Measurements from ENCODE around the gene MICAL3.
A peak's percentile ranks its signal among the peaks of the same experiment; 100 is the strongest.
"Not testable (repeated sequence)": the region's sequence is repeated elsewhere in the genome, so short reads cannot be mapped to it uniquely, and the experiment has no call there.

The MICAL3 gene

DNA sequence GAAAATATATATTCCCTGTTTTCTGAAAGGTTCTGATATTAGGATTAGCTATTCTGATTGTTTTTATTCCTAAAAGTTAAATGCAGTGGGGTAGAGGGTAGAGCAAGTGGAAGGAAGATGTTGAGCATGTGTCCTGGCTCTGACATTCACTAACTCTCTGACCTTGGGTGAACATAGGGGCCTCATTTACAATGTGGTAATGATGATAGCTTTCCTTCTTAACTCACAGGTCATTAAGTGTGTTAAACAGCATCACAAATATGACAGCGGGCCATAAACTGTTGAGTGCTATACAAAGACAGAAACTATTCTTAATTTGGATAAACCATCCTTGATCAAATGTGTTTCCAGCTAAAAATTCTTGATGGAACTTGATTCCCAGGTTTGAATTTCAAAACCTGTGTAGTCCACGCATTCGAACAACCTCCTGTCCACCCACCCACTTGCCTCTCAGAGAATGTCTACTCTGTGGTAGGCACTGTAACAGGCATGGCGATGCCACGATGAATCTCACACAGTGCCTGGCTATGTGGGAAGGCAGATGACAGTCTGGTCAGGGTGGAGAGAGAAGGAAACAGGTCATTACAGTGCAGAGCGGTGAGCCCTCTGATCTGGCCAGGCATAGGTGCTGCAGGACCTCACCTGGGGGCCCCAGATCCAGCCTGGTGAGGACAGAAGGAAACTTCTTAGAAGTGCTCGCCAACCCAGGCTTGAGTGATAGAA lies 34.2 kb upstream of the MICAL3 start:
- no peak for DNase-seq (ENCODE audit: low read depth)
- Histone ChIP-seq H3K4me3 (ENCODE audit: low read length) (no peak overlapping the region), H3K27me3 (replicated peaks; ENCODE audit: control insufficient read depth, insufficient read depth, low read length) (no peaks in the 10 kb centered on the region), H3K36me3 (ENCODE audit: control insufficient read depth, insufficient read depth, low read length, severe bottlenecking) (no peaks in the 10 kb centered on the region), H3K9me3 (ENCODE audit: control insufficient read depth, low read length) (no peaks in the 10 kb centered on the region), H3K4me1 (ENCODE audit: control insufficient read depth, insufficient read depth, low read length) (peaks cover 39% of the 10 kb centered on the region), H3K9ac (ENCODE audit: low read length) (no peak overlapping the region)

DNA sequence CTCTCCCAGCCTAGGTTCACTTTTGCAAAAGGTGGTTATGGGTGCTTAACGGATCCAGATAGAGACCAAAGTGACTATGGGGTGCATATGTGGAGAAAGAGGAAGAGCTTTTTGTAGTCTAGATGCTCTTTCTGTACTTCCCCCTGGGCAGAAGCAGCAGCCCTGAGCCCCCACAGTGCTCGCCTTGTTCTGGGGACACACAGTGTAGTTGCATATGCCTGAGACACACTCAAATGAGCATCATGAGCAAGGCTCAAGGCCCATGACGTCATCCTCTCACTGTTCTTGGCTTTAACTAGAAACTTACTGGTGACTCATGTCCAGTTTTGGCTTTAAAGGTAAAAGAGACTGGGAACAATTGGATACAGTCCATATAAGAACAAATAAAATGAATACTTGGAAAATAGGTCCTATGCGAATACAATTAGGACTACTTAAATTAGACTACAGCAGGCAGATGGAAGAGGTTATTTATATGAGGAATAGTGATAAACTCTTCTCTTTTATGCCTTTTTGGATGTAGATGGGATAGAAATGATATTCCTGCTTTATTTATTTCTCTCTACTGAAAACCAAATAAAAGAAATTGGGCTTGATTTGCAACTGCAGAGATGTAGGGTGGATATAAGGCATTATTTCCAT lies 33.3 kb upstream of the MICAL3 start:
- Histone ChIP-seq H3K27me3 (replicated peaks; ENCODE audit: control insufficient read depth, insufficient read depth, low read length) (no peaks in the 10 kb centered on the region), H3K4me3 (ENCODE audit: low read length) (no peak overlapping the region), H3K4me1 (ENCODE audit: control insufficient read depth, insufficient read depth, low read length) (peaks cover 39% of the 10 kb centered on the region), H3K9me3 (ENCODE audit: control insufficient read depth, low read length) (no peaks in the 10 kb centered on the region), H3K9ac (ENCODE audit: low read length) (no peak overlapping the region), H3K36me3 (ENCODE audit: control insufficient read depth, insufficient read depth, low read length, severe bottlenecking) (no peaks in the 10 kb centered on the region)
- DNase-seq (ENCODE audit: low read depth) = peak; percentile 95

DNA sequence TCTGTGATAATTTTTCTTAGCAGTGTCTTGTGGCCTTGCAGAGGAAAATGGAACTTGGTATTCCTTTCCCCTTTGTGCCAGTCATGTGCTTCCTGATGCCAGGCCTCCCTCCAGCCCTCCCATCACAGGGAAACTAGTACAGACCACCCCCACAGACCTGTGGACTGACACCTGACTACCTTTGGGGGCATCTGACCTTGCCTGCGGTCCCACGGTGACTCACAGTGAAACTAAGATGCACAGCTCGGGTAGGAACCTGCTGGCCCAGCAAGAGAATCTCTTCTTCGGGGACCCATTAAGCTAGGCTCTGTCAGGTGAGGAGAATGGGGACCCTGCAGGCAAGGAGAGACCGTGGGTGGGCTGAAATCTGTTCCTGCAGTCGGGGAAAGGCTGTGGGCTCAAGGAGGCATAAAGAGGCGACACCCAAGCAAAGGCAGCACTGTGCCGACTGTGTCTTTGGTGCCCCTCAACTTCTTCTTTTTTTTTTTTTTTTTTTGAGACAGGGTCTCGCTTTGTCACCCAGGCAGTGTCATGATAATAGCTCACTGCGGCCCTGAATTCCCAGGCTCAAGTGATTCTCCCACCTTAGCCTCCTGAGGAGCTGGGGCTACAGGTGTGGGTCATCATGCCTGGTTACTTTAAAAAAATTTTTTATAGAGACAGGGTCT lies 32.6 kb upstream of the MICAL3 start:
- no peak for DNase-seq (ENCODE audit: low read depth)
- H3K9me3 ChIP-seq (ENCODE audit: control insufficient read depth, low read length) = no peaks in the 10 kb centered on the region
- no peaks in the 10 kb centered on the region for H3K27me3 ChIP-seq (replicated peaks; ENCODE audit: control insufficient read depth, insufficient read depth, low read length)
- no peaks in the 10 kb centered on the region for H3K36me3 ChIP-seq (ENCODE audit: control insufficient read depth, insufficient read depth, low read length, severe bottlenecking)
- no peak overlapping the region for H3K4me3 ChIP-seq (ENCODE audit: low read length)
- peaks cover 39% of the 10 kb centered on the region for H3K4me1 ChIP-seq (ENCODE audit: control insufficient read depth, insufficient read depth, low read length)
- H3K9ac ChIP-seq (ENCODE audit: low read length) = peak overlapping the region; percentile 51

DNA sequence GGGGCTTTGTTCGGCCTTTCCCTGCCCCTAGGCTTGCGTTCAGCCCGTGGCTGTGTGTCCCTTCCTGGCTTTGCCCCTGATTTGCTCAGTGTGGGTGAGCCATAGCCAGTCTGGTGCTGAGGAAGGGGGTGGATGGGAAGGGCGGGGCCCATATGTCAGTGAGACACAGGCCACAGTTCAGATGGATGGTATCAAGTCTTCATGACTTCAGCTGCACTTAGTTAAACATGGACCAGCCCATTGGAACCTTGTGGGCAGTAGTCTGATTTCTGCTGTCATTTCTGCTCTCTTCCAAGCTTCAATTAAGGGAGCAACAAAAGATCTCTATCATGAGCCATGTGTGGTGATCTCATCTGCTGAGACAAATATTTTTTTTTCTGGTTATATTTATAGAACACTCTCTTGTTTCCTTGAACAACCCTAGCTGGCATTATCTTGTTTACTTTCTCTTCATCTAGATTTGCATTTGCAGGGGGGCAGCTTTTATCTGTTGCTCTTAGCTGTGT lies 31.9 kb upstream of the MICAL3 start:
- Histone ChIP-seq H3K27me3 (replicated peaks; ENCODE audit: control insufficient read depth, insufficient read depth, low read length) (no peaks in the 10 kb centered on the region), H3K4me3 (ENCODE audit: low read length) (no peak overlapping the region), H3K4me1 (ENCODE audit: control insufficient read depth, insufficient read depth, low read length) (peaks cover 34% of the 10 kb centered on the region), H3K9me3 (ENCODE audit: control insufficient read depth, low read length) (no peaks in the 10 kb centered on the region), H3K36me3 (ENCODE audit: control insufficient read depth, insufficient read depth, low read length, severe bottlenecking) (no peaks in the 10 kb centered on the region), H3K9ac (ENCODE audit: low read length) (peak overlapping the region; percentile 51)
- peak; percentile 81 for DNase-seq (ENCODE audit: low read depth)

DNA sequence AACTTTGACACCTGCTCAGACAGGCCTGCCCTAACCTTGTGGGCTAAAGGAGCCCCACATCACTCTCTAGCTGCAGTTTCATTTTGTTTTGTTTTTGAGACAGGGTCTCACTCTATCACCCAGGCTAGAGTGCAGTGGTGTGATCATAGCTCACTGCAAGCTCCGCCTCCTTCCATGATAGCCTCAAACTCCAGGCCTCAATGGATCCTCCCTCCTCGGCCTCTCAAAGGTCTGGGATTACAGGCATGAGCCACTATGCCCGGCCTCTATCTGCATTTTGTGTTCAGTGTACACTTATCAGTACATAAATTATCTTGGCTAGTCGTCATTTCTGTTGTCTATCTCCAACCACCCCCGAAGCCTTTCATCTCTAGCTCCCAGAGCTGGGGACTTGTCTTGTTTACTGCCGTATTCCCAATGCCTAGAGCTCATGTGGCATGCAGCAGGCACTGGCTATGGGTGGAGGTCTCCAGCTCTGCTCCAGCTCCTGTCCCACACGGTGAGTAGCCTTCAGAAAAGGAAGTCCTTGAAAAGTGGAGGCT lies 31.3 kb upstream of the MICAL3 start:
- no peak for DNase-seq (ENCODE audit: low read depth)
- H3K36me3 ChIP-seq (ENCODE audit: control insufficient read depth, insufficient read depth, low read length, severe bottlenecking) = no peaks in the 10 kb centered on the region
- no peaks in the 10 kb centered on the region for H3K27me3 ChIP-seq (replicated peaks; ENCODE audit: control insufficient read depth, insufficient read depth, low read length)
- H3K9me3 ChIP-seq (ENCODE audit: control insufficient read depth, low read length) = no peaks in the 10 kb centered on the region
- H3K4me3 ChIP-seq (ENCODE audit: low read length) = no peak overlapping the region
- H3K4me1 ChIP-seq (ENCODE audit: control insufficient read depth, insufficient read depth, low read length) = peaks cover 29% of the 10 kb centered on the region
- H3K9ac ChIP-seq (ENCODE audit: low read length) = peak overlapping the region; percentile 50

DNA sequence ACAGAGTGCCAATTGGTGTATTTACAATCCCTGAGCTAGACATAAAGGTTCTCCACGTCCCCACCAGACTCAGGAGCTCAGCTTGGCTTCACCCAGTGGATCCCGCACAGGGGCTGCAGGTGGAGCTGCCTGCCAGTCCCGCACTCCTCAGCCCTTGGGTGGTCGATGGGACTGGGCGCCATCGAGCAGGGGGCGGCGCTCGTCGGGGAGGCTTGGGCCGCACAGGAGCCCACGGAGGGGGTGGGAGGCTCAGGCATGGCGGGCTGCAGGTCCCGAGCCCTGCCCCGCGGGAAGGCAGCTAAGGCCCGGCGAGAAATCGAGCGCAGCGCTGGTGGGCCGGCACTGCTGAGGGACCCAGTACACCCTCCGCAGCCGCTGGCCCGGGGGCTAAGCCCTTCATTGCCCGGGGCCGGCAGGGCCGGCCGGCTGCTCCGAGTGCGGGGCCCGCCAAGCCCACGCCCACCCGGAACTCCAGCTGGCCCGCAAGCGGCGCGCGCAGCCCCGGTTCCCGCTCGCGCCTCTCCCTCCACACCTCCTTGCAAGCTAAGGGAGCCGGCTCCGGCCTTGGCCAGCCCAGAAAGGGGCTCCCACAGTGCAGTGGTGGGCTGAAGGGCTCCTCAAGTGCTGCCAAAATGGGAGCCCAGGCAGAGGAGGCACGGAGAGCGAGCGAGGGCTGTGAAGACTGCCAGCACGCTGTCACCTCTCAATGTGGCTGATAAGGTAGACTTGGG lies 29.0 kb upstream of the MICAL3 start:
- not testable (repeated sequence) for H3K9me3 ChIP-seq (ENCODE audit: control insufficient read depth, low read length); H3K36me3 ChIP-seq (ENCODE audit: control insufficient read depth, insufficient read depth, low read length, severe bottlenecking)

DNA sequence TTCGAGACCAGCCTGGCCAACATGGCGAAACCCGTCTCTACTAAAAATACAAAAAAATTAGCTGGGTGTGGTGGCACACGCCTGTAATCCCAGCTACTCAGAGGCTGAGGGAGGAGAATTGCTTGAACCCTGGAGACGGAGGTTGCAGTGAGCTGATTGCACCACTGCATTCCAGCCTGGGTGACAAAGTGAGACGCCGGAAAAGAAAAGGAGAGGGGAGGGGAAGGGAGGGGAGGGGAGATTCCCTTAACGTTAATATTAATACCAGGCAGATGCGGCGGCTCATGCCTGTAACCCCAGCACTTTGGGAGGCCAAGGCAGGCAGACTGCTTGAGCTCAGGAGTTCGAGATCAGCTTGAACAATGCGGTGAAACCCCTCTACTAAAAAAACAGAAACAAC lies 26.8 kb upstream of the MICAL3 start:
- not testable (repeated sequence) for H3K4me3 ChIP-seq (ENCODE audit: low read length); H3K4me1 ChIP-seq (ENCODE audit: control insufficient read depth, insufficient read depth, low read length); DNase-seq (ENCODE audit: low read depth); H3K36me3 ChIP-seq (ENCODE audit: control insufficient read depth, insufficient read depth, low read length, severe bottlenecking); H3K9me3 ChIP-seq (ENCODE audit: control insufficient read depth, low read length); H3K27me3 ChIP-seq (replicated peaks; ENCODE audit: control insufficient read depth, insufficient read depth, low read length); H3K9ac ChIP-seq (ENCODE audit: low read length)

More for the DNA sequence above, 29.0 kb upstream of the MICAL3 start:
- peaks cover 28% of the 10 kb centered on the region for H3K4me1 ChIP-seq (ENCODE audit: control insufficient read depth, insufficient read depth, low read length)
- not testable (repeated sequence) for H3K9ac ChIP-seq (ENCODE audit: low read length); H3K27me3 ChIP-seq (replicated peaks; ENCODE audit: control insufficient read depth, insufficient read depth, low read length); DNase-seq (ENCODE audit: low read depth); H3K4me3 ChIP-seq (ENCODE audit: low read length)

DNA sequence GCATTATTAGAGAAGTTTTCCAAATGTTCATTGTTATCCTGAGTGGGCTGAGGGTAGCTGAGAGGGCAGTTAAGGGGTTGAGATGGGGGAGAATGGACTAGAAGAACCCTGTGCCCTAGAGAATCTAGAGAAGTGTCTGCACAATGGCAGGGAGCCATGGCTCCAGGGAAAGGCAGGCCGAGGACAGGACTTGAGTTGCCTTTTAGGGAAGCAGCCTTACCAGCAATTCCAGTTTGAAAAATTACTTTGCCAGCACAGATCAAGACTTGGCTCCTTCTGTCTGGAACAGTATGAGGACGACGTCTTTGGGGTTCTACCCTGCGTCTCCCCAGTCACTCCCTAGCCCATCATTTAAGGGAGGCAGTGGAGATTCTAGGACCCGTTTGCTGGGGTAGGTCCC lies 25.7 kb upstream of the MICAL3 start:
- Histone ChIP-seq H3K9me3 (ENCODE audit: control insufficient read depth, low read length) (no peaks in the 10 kb centered on the region), H3K4me1 (ENCODE audit: control insufficient read depth, insufficient read depth, low read length) (peaks cover 2% of the 10 kb centered on the region), H3K27me3 (replicated peaks; ENCODE audit: control insufficient read depth, insufficient read depth, low read length) (no peaks in the 10 kb centered on the region), H3K36me3 (ENCODE audit: control insufficient read depth, insufficient read depth, low read length, severe bottlenecking) (no peaks in the 10 kb centered on the region), H3K4me3 (ENCODE audit: low read length) (no peak overlapping the region), H3K9ac (ENCODE audit: low read length) (no peak overlapping the region)
- no peak for DNase-seq (ENCODE audit: low read depth)

DNA sequence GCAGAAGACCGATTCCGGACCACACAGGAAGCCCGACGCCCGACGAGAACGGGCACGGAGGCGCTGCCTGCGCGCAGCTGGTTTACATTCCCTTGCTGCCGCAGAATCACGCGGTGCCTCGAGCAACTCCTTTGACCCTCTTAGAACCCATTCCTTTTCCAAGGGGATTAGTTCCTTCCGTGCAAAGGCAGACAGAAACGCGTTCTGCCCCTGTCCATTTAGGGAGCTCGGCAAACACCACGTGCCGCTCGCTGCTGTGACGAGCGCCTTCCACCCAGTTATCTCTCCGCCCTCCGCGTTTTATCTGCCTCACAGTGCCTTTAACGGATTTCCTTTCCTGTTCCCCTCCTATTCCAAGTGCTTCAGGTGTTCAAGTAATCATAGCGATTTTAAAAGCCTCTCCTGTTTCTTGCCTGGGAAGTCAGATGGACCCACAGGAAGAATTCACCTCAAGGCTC lies 24.1 kb upstream of the MICAL3 start:
- Histone ChIP-seq H3K36me3 (ENCODE audit: control insufficient read depth, insufficient read depth, low read length, severe bottlenecking) (no peaks in the 10 kb centered on the region), H3K27me3 (replicated peaks; ENCODE audit: control insufficient read depth, insufficient read depth, low read length) (no peaks in the 10 kb centered on the region), H3K9ac (ENCODE audit: low read length) (peak overlapping the region; percentile 4), H3K4me1 (ENCODE audit: control insufficient read depth, insufficient read depth, low read length) (peaks cover 17% of the 10 kb centered on the region), H3K4me3 (ENCODE audit: low read length) (peak overlapping the region; percentile 28), H3K9me3 (ENCODE audit: control insufficient read depth, low read length) (no peaks in the 10 kb centered on the region)
- peak; percentile 89 for DNase-seq (ENCODE audit: low read depth)

DNA sequence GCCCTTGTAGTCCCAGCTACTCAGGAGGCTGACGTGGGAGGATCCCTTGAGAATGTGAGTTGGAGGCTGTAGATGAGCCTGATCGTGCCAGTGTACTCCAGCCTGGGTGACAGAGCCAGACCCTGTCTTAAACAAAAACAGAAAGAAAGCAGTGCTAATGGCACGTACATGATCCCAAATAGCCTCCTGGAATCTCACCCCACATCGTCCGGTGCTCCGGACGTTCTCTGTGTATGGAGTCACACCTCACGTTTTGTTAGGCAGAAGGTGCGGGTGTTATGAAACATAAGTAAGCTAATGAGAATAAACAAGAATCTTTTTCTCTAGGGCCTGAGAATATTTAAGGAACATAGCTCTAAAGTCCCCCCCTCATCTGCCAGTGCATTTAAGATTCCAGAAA lies 23.7 kb upstream of the MICAL3 start:
- Histone ChIP-seq H3K9ac (ENCODE audit: low read length) (peak overlapping the region; percentile 4), H3K36me3 (ENCODE audit: control insufficient read depth, insufficient read depth, low read length, severe bottlenecking) (no peaks in the 10 kb centered on the region), H3K4me1 (ENCODE audit: control insufficient read depth, insufficient read depth, low read length) (peaks cover 21% of the 10 kb centered on the region), H3K9me3 (ENCODE audit: control insufficient read depth, low read length) (no peaks in the 10 kb centered on the region), H3K4me3 (ENCODE audit: low read length) (peak overlapping the region; percentile 28), H3K27me3 (replicated peaks; ENCODE audit: control insufficient read depth, insufficient read depth, low read length) (no peaks in the 10 kb centered on the region)
- no peak for DNase-seq (ENCODE audit: low read depth)
